Right forelimb (tissue), 1 donor: ENCODE results near the gene PLEKHF1.

Source experiments
- DNase-seq: peaks from one replicate; pipeline ENCODE4 v3.0.0-alpha.2; 2018

PLEKHF1 gene

GRCh38 chr19:29680447-29680846 is 15.2 kb downstream of the PLEKHF1 start:
- DNase-seq, result no peak

DNA sequence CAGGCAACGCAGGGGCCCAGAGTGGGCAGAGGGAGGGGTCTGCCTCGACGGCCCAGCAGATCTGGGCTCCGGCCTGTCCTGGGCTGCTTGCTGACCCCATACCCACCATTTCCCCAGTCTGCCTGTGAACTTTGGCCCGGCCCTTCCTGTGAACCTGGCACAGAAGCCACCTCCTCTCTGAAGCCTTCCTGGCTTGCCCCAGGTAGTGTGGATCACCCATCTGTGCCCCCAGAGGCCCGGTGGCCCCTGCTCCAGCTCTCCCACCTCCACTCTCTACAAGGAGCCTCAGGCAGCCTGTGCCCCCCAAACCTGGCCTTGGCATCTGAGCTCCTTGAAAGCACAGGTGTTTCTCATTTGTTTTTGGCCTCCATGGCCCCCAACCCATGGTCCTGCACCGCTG is 15.7 kb downstream of the PLEKHF1 start:
- DNase-seq, result no peak

GRCh38 chr19:29681422-29682235 is 16.4 kb downstream of the PLEKHF1 start:
- no peak for DNase-seq

DNA sequence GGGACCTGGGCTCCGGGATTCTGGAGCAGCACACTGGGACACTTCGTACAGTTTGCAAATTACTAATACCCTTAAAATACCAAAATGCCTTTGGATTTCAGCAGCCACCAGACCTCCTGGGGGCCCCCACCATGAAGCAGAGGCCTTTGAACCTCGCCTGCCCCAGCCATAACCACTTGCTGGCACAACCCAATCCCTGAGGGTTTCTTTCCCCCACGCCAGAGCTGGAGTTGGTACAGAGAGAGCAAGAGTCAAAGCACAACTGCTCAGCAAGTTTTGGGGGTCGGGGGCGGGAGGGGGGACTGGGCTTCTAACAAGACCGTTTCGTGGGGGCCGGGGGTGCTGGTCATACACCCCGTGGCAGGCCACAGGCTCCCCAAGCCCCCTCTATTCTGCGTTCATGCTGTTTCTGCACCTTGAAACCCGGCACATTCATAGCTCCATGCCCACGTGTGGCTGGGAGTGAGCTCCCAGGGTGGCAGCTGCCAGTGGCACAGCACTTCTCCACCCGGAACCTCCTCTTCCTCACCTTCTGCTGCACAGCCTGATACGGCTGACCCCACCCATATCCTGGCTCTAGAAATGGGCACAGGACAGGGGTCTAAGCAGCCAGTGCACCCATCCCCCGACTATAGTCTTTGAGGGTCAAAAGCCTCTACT is 17.1 kb downstream of the PLEKHF1 start:
- no peak for DNase-seq

DNA sequence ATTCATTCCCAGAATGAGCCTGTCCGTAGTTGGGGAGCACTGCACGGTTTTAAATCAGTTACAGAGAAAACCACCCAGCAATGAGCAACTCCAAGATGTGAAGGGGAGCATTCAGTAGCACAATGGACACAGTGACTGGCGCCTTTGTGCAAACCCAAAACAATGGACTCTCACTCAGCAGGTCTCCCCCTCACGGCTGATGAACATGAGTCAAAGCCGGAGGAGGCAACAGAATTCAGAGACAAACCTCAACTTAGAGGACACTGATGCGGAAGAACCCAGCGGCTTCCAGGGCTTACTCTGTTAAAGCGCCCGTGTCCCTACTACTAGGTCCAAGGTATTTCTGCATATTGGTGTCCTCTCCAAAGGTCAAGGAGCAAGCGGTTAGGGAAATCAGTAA is 17.7 kb downstream of the PLEKHF1 start:
- DNase-seq, result no peak

GRCh38 chr19:29685326-29685725 is 20.1 kb downstream of the PLEKHF1 start:
- DNase-seq, result no peak

DNA sequence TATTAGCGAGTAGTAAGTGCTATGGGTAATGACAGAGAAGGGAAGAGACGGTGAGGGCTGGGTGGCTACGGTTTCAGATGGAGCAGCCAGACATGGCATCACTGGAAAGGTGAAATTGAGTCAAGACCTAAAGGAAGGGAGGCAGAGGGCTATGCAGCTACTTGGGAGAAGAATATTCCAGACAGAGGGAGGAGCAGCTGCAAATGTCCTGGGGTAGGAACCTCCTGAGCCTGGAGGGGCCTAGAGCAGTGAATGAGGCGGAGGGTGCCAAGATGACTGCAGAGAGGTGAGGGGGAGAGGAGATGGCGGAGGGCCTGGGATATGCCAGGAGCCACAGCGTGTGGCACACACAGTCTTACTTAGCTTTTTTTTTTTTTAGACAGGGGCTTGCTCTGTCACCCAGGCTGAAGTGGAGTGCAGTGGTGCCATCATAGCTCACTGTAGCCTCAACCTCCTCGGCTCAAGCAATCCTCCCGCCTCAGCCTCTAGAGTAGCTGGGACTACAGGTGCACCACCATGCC is 21.1 kb downstream of the PLEKHF1 start:
- DNase-seq, result no peak

- DNase-seq, result no peak
Measured at GRCh38 chr19:29687244-29687896, 22.1 kb downstream of the PLEKHF1 start.

GRCh38 chr19:29687897-29688728 is 22.9 kb downstream of the PLEKHF1 start:
- DNase-seq, result no peak

GRCh38 chr19:29690842-29691241 is 25.6 kb downstream of the PLEKHF1 start:
- no peak for DNase-seq

- DNase-seq, result no peak
Measured at GRCh38 chr19:29694161-29694560, 28.9 kb downstream of the PLEKHF1 start.

- peak; percentile 73 for DNase-seq
Measured at GRCh38 chr19:29694669-29695627, 29.7 kb downstream of the PLEKHF1 start.

DNA sequence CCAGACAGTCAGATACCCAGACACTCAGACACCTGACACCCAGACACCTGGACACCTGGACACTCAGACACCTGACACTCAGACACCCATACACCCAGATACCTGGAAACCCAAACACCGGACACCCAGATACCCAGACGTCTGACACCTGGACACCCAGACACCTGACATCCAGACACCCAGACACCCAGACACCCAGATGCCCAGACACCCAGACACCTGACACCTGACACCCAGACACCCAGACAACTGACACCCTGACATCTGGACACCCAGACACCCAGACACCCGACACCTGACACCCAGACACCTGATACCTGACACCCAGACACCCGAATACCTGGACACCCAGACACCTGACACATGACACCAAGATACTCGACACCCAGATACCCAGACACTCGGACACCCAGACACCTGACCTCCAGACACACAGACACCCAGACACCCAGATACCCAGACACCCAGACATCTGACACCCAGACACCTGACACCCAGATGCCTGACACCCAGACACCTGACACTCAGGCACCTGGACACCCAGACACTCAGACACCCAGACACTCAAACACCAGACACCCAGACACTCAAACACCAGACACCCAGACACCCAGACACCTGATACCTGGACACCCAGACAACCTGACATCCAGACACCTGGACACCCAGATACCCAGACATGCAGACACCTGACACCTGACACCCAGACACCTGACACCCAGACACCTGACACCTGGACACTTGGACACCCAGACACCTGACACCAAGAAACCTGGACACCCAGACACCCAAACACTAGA is 30.7 kb downstream of the PLEKHF1 start:
- DNase-seq, result no peak

- DNase-seq, result no peak
Measured at GRCh38 chr19:29696565-29696846, 31.2 kb downstream of the PLEKHF1 start.

DNA sequence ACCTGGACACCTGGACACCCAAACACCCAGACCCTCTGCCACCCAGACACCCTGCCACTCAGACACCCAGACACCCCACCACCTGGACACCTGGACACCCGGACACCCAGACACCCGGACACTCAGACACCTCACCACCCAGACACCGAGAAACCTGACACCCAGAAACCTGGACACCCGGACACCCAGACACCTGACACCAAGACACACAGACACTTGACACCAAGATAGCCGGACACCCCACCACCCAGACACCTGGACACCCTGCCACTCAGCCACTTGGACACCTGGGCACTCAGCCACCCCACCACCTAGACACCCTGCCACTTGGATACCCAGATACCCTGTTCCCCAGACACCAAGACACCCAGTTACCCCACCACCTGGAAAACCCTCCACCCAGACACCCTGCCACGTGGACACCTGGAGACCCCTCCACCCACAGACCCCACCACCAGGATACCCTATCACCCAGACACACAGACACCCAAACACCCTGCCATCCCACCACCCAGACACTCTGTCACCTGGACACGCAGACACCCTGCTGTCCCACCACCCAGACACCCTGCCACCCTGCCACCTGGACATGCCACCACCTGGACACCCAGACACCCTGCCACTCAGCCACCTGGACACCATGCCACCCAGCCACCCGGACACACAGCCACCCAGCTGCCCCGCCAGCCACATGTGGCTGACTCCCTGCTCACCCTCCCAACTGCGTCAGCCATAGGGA is 32.4 kb downstream of the PLEKHF1 start:
- DNase-seq, result no peak

- DNase-seq, result no peak
Measured at GRCh38 chr19:29699861-29700260, 34.6 kb downstream of the PLEKHF1 start.

DNA sequence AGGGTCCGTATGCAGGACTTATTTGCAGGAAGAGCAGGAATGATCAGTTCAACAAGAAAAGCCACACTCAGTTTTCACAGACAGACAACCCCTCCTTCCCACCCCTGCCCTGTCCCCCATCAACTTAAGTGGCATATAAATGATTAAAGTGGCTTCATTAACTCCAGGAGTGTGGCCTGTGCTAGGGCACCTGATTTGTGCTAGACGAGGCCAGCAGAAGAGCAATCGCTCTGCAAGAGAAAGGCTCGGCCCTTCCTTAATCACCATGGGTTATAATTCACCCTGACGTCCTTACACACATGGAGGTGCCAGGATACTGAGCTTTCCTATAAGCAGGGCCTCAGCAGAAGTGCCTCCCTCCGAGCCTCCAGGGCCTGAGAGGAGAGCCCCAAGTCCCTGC is 35.2 kb downstream of the PLEKHF1 start:
- DNase-seq, result no peak

DNA sequence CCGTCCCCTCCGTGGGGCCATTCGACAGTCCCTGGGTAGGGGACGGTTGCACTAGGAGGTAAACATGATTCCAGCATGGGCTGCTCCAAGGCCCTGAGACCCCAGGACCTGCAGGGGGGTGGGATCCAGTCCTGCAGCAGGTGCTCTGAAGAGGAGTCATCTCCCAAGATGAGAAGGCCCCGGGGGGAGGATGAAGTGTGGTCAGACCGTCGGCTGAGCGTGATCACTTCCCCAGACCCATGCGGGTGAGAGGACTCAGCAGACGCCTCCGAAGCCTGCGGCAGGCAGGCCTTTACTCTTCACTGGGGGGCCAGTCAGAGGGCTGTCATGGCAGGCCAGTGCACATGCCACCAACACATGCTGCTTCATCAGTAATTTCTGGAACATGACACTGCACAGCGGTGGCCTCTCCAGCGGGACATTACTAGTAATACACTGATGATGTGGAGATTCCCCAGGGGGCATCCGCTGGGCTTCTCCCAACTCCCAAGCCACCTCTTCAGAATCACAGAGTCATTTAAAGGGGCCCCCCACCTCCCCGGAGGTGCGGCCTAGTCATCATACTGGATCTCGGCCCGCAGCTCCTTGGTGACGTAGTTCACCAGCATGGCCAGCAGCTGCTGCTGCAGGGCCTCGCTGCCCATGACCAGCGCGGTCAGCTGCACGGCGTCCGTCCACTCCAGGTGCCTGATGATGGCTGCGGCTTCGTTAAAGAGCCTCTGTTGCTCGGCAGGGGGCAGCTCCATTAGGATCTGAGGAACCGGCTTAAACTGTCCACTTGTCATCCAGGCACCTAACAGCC is 37.1 kb downstream of the PLEKHF1 start:
- no peak for DNase-seq

- DNase-seq, result no peak
Measured at GRCh38 chr19:29702963-29703320, 37.7 kb downstream of the PLEKHF1 start.
